A549 (cell line): Measurements from ENCODE around the gene BSCL2. TPM values are rescaled to one million over a fixed set of nuclear protein-coding genes. Genes with fewer than 3 reads are reported as not detected.
A peak's percentile ranks its signal among the peaks of the same experiment; 100 is the strongest.

Experiments used
- ATAC-seq, 2 experiments: fragments of 200-7000 bp in 1 of 2; fragments of >200 bp in 1 of 2; cut with Nextera tagmentation in 1 of 2; cut with Tn5 transposase in 1 of 2; 3 replicates each; pipeline versions ENCODE4 v1.8.0 to v1.9.1; 2018 to 2020; ENCODE audit warnings: mild to moderate bottlenecking in 1 of 2, moderate library complexity in 1 of 2
- CTCF ChIA-PET: fragments of 300-600 bp; sonication (Branson Sonifier 250); formaldehyde crosslinking; extraction: SDS; loops from one replicate; lab custom pipeline; 2021; ENCODE audit warnings: antibody characterized with exemption, inconsistent platforms; lab: Yijun Ruan, JAX
- POLR2A ChIA-PET: fragments of 350-600 bp; formaldehyde crosslinking; extraction: SDS; loops from one replicate; lab custom pipeline; 2021; ENCODE audit warnings: antibody characterized with exemption, inconsistent platforms; lab: Yijun Ruan, JAX
- DNase-seq, 2 experiments: peaks; one replicate each; pipeline versions ENCODE4 v3.0.0 to v3.0.0-alpha.2; 2011 to 2016; ENCODE audit warnings: low read depth in 1 of 2, low spot score in 1 of 2
- FAIRE-seq: peaks from 2 replicates; lab custom pipeline; 2011; peaks lifted over from hg19 to GRCh38; lab: Jason Lieb, UNC
- H3K27ac ChIP-seq, 2 experiments: fragments of >200 bp; sonication (Bioruptor Twin); formaldehyde crosslinking; 3 replicates each; pipeline ENCODE4 v1.5.1; 2016 to 2017
- H3K4me1 ChIP-seq: fragments of >200 bp; sonication (Bioruptor Twin); formaldehyde crosslinking; 3 replicates; pipeline ENCODE4 v1.6.1; 2016
- H3K4me2 ChIP-seq: fragments of >200 bp; sonication (Bioruptor Twin); formaldehyde crosslinking; 3 replicates; pipeline ENCODE4 v1.6.1; 2016
- H3K4me3 ChIP-seq: fragments of >200 bp; sonication (Bioruptor Twin); formaldehyde crosslinking; 3 replicates; pipeline ENCODE4 v1.5.1; 2016
- H3K9me3 ChIP-seq: fragments of >200 bp; sonication (Bioruptor Twin); formaldehyde crosslinking; 3 replicates; pipeline ENCODE4 v1.6.1; 2016
- ATOH8 ChIP-seq: fragments of 250-450 bp; sonication (Bioruptor Pico); IDR thresholded peaks from 2 replicates; pipeline ENCODE4 v1.5.0; 2020; ENCODE audit warnings: low read depth, mild to moderate bottlenecking, moderate library complexity
- BHLHE40 ChIP-seq: IDR thresholded peaks from 2 replicates; pipeline ENCODE4 v1.6.1; 2012; ENCODE audit warnings: low read depth, low read length, inconsistent platforms
- CBX8 ChIP-seq: fragments of 200-600 bp; sonication (generic); IDR thresholded peaks from 2 replicates; pipeline ENCODE4 v1.6.1; 2016
- CHD4 ChIP-seq: fragments of 200-600 bp; sonication (generic); IDR thresholded peaks from 2 replicates; pipeline ENCODE4 v1.6.1; 2016; ENCODE audit warnings: antibody characterized with exemption, mild to moderate bottlenecking, borderline replicate concordance
- CTCF ChIP-seq: fragments of >200 bp; sonication (Bioruptor Twin); formaldehyde crosslinking; IDR thresholded peaks from 3 replicates; pipeline ENCODE4 v1.5.1; 2016
- E2F6 ChIP-seq: IDR thresholded peaks from 2 replicates; pipeline ENCODE4 v1.6.1; 2012; ENCODE audit warnings: low read depth, borderline replicate concordance
- EP300 ChIP-seq, 2 experiments: fragments of >200 bp; sonication (Bioruptor Twin); formaldehyde crosslinking; IDR thresholded peaks; 2 replicates in 1 of 2; 3 replicates in 1 of 2; pipeline ENCODE4 v1.6.1; 2016 to 2017
- FOXS1 ChIP-seq: fragments of 250-450 bp; sonication (Bioruptor Pico); IDR thresholded peaks from 2 replicates; pipeline ENCODE4 v1.5.0; 2020; ENCODE audit warnings: mild to moderate bottlenecking, moderate library complexity
- HEYL ChIP-seq: fragments of 250-450 bp; sonication (Bioruptor Pico); IDR thresholded peaks from 2 replicates; pipeline ENCODE4 v1.8.0; 2021; ENCODE audit warnings: mild to moderate bottlenecking, moderate library complexity
- HOXA7 ChIP-seq: fragments of 250-450 bp; sonication (Bioruptor Pico); IDR thresholded peaks from 2 replicates; pipeline ENCODE4 v1.5.0; 2020; ENCODE audit warnings: mild to moderate bottlenecking, moderate library complexity
- JUN ChIP-seq, 2 experiments: fragments of >200 bp; sonication (Bioruptor Twin); formaldehyde crosslinking; IDR thresholded peaks; 2 replicates in 1 of 2; 3 replicates in 1 of 2; pipeline ENCODE4 v1.6.1; 2016 to 2017
- KDM5A ChIP-seq: fragments of 200-600 bp; sonication (generic); IDR thresholded peaks from 2 replicates; pipeline ENCODE4 v1.6.1; 2016; ENCODE audit warnings: antibody characterized with exemption, mild to moderate bottlenecking
- MAFK ChIP-seq: fragments of 450-650 bp; IDR thresholded peaks from 2 replicates; pipeline ENCODE4 v1.6.1; 2014; ENCODE audit not compliant: partially characterized antibody
- MAZ ChIP-seq: fragments of 150-350 bp; IDR thresholded peaks from 2 replicates; pipeline ENCODE4 v1.6.1; 2014; ENCODE audit warnings: antibody characterized with exemption, low read depth, low read length, borderline replicate concordance
- MYC ChIP-seq: IDR thresholded peaks from 2 replicates; pipeline ENCODE4 v1.6.1; 2012; ENCODE audit warnings: mild to moderate bottlenecking, inconsistent platforms, low read length, improper control_type of control experiment, borderline replicate concordance
- NFE2L2 ChIP-seq: fragments of 150-350 bp; conservative IDR thresholded peaks from 2 replicates; pipeline ENCODE4 v1.6.1; 2014; ENCODE audit warnings: low read length
- NR3C1 ChIP-seq: fragments of >200 bp; sonication (Bioruptor Twin); formaldehyde crosslinking; IDR thresholded peaks from 3 replicates; pipeline ENCODE4 v1.6.1; 2017
- SMC3 ChIP-seq: fragments of >200 bp; sonication (Bioruptor Twin); formaldehyde crosslinking; IDR thresholded peaks from 3 replicates; pipeline ENCODE4 v1.6.1; 2018; ENCODE audit warnings: inconsistent platforms
- USF2 ChIP-seq: fragments of 450-650 bp; IDR thresholded peaks from 2 replicates; pipeline ENCODE4 v1.6.1; 2014; ENCODE audit warnings: antibody characterized with exemption
- ZC3H11A ChIP-seq: fragments of 450-650 bp; IDR thresholded peaks from 2 replicates; pipeline ENCODE4 v1.6.1; 2014; ENCODE audit warnings: antibody characterized with exemption, mild to moderate bottlenecking
- ZFP36 ChIP-seq: fragments of 450-650 bp; IDR thresholded peaks from 2 replicates; pipeline ENCODE4 v1.6.1; 2014; ENCODE audit warnings: borderline replicate concordance; ENCODE audit not compliant: partially characterized antibody
- WGBS: methylation state at CpG from one replicate; pipeline ENCODE4 v1.1.6; 2017; ENCODE audit errors: missing lambda C conversion rate; 5-methylcytosine and 5-hydroxymethylcytosine counted together
- polyA plus RNA-seq, 4 experiments: library from polyadenylated mRNA; depleted of rRNA in 3 of 4; stranded (reverse); fragments of >200 nt; fragmentation: RNase III in 1 of 4; extraction: RNeasy Plus Mini Kit Qiagen cat#74134 plus additional on column Dnase treatment in 1 of 4; gene quantifications; 2 replicates in 3 of 4; 3 replicates in 1 of 4; pipeline ENCODE4 v1.2.3, GENCODE V29; 2011 to 2017
- TF ChIP-seq, protein P1 (sequence below): IDR thresholded peaks from 2 replicates; pipeline ENCODE4 v1.6.1; 2012
- TF ChIP-seq, protein P2 (sequence below): fragments of >200 bp; sonication (Bioruptor Twin); formaldehyde crosslinking; IDR thresholded peaks from 2 replicates; pipeline ENCODE4 v1.6.1; 2016
- TF ChIP-seq, protein P3 (sequence below): fragments of 200-600 bp; sonication (generic); IDR thresholded peaks from 2 replicates; pipeline ENCODE4 v1.6.1; 2016; ENCODE audit warnings: antibody characterized with exemption, mild to moderate bottlenecking, moderate library complexity

BSCL2 gene
- polyA plus RNA-seq, 2 of the 4 experiments (the other 2 are of a cell fraction) = 63.0 to 63.9 TPM

DNA sequence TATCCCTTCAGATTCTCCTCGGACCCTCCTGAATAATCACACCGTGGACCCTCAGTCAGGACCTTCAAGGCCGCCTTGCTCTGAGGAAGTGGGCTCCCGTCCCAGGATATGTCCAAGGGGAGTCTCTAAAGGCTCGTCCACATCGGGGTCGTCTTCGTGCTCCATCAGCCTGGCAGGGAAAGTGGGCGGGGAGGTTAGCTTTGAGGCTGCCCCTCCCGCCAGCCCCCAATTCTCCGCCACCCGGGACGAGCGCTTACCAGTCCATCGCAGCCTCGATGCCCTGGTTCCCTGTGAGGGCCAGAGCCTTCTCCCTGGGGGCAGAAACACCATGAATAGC, 28.8 kb downstream of the BSCL2 start:
- DNase-seq (no peak), ATAC-seq (peak; percentile 20 to 27; a peak in 2 of 6 replicates), FAIRE-seq (no peak)
- Histone ChIP-seq H3K4me2 (peak overlapping the region; percentile 90), H3K27ac (peak overlapping the region; percentile 87 to 92), H3K4me1 (peaks cover 24% of the 10 kb centered on the region), H3K4me3 (peak overlapping the region; percentile 67), H3K9me3 (no peaks in the 10 kb centered on the region)
- CTCF ChIA-PET = interaction anchor here (2.3 to 7.2 kb wide), 2 partner anchors 14 to 22 kb away, joined by 5 to 126 read pairs; partner anchors contain the start of gene LRRN4CL
- no peak for TF ChIP-seq BHLHE40
- TF ChIP-seq, protein P1, sequence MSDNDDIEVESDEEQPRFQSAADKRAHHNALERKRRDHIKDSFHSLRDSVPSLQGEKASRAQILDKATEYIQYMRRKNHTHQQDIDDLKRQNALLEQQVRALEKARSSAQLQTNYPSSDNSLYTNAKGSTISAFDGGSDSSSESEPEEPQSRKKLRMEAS = no peak
- no peak for TF ChIP-seq SMC3
- WGBS = 9% methylated on average over 9 of the region's 16 CpGs
- POLR2A ChIA-PET = interaction anchor here (1.3 to 2.7 kb wide), 2 partner anchors 76 to 87 kb away, joined by 4 to 10 read pairs; partner anchors contain the start of genes TUT1 and ZBTB3

DNA sequence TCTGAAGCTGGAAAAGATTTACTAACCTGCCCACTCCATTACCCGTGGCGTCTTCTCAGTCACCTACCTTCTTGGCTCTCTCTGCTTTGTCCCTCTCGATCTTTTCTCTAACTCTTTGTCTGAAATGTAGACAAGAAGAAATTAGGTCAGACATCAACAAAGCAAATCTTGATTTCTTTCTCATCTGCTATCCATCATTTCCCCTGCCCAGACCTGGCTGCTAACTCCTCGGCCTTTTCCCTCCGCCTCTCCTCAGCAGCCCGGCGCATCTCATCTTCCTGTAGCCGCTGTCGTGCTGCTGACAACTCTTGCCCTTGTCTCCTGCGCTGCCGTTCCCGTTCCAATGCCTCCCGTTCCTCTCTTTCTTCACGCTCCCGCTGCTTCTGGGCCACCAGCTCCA, 29.5 kb downstream of the BSCL2 start:
- ATAC-seq = no peak
- peaks cover 28% of the 10 kb centered on the region for H3K4me1 ChIP-seq
- DNase-seq = no peak
- CTCF ChIA-PET = interaction anchor here (1.2 to 9.0 kb wide), 4 partner anchors 15 to 66 kb away, joined by 4 to 72 read pairs (median 5); partner anchors contain the start of genes EML3 and LRRN4CL
- H3K4me3 ChIP-seq = peak overlapping the region; percentile 67
- 75% methylated on average over 15 of the region's 15 CpGs for WGBS
- H3K9me3 ChIP-seq = no peaks in the 10 kb centered on the region
- no peak for TF ChIP-seq USF2
- TF ChIP-seq ZC3H11A = no peak
- no peak for TF ChIP-seq MAZ
- TF ChIP-seq HOXA7 (CRISPR knock-in tag) = no peak
- no peak for TF ChIP-seq ATOH8
- no peak for TF ChIP-seq CBX8
- no peak for TF ChIP-seq NFE2L2
- TF ChIP-seq ZFP36 = no peak
- TF ChIP-seq E2F6 = no peak
- TF ChIP-seq EP300 (IDR thresholded peaks at IDR 0.05) = no peak
- no peak for TF ChIP-seq NR3C1
- TF ChIP-seq KDM5A = no peak
- TF ChIP-seq, all 56 proteins: peak for 0
- H3K4me2 ChIP-seq = peak overlapping the region; percentile 90
- POLR2A ChIA-PET = interaction anchor here (1.2 to 1.8 kb wide), 2 partner anchors 49 to 109 kb away, joined by 3 to 6 read pairs; partner anchors contain the start of gene HNRNPUL2
- H3K27ac ChIP-seq = peak overlapping the region in 1 of 2 experiments; percentile 92; a peak in 2 of 6 replicates
- FAIRE-seq = no peak

GRCh38 chr11:62677156-62677555, 30.1 kb downstream of the BSCL2 start:
- DNase-seq = no peak
- ChIA-PET CTCF (interaction anchor here (1.1 to 9.0 kb wide), 4 partner anchors 10 to 65 kb away, joined by 3 to 72 read pairs (median 4); partner anchors contain the start of genes EML3 and LRRN4CL), POLR2A (interaction anchor here (0.6 to 1.8 kb wide), 5 partner anchors 10 to 109 kb away, joined by 3 to 11 read pairs (median 6); partner anchors contain the start of genes C11orf98, CSKMT, HNRNPUL2 and INTS5)
- Histone ChIP-seq H3K4me3 (no peak overlapping the region), H3K27ac (no peak overlapping the region), H3K9me3 (no peaks in the 10 kb centered on the region), H3K4me2 (0 out of 3 replicates have a peak overlapping the region, but pooled peaks have one; percentile 90), H3K4me1 (peaks cover 30% of the 10 kb centered on the region)
- ATAC-seq = no peak
- FAIRE-seq = no peak
- 89% methylated on average over 6 of the region's 6 CpGs for WGBS
- no peak for TF ChIP-seq CTCF
- TF ChIP-seq, protein P2, sequence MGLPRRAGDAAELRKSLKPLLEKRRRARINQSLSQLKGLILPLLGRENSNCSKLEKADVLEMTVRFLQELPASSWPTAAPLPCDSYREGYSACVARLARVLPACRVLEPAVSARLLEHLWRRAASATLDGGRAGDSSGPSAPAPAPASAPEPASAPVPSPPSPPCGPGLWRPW = no peak
- no peak for TF ChIP-seq MAZ
- TF ChIP-seq JUN (IDR thresholded peaks at IDR 0.05) = no peak
- no peak for TF ChIP-seq FOXS1 (CRISPR knock-in tag)
- TF ChIP-seq MAFK = no peak
- TF ChIP-seq MYC = no peak
- no peak for TF ChIP-seq CHD4
- TF ChIP-seq USF2 = no peak
- TF ChIP-seq ZC3H11A = no peak
- TF ChIP-seq, protein P3, sequence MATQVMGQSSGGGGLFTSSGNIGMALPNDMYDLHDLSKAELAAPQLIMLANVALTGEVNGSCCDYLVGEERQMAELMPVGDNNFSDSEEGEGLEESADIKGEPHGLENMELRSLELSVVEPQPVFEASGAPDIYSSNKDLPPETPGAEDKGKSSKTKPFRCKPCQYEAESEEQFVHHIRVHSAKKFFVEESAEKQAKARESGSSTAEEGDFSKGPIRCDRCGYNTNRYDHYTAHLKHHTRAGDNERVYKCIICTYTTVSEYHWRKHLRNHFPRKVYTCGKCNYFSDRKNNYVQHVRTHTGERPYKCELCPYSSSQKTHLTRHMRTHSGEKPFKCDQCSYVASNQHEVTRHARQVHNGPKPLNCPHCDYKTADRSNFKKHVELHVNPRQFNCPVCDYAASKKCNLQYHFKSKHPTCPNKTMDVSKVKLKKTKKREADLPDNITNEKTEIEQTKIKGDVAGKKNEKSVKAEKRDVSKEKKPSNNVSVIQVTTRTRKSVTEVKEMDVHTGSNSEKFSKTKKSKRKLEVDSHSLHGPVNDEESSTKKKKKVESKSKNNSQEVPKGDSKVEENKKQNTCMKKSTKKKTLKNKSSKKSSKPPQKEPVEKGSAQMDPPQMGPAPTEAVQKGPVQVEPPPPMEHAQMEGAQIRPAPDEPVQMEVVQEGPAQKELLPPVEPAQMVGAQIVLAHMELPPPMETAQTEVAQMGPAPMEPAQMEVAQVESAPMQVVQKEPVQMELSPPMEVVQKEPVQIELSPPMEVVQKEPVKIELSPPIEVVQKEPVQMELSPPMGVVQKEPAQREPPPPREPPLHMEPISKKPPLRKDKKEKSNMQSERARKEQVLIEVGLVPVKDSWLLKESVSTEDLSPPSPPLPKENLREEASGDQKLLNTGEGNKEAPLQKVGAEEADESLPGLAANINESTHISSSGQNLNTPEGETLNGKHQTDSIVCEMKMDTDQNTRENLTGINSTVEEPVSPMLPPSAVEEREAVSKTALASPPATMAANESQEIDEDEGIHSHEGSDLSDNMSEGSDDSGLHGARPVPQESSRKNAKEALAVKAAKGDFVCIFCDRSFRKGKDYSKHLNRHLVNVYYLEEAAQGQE = no peak
- no peak for TF ChIP-seq HEYL (CRISPR knock-in tag)
